GM21423 (cell line): ENCODE data around the gene RAPGEF3.

Source experiments
- ATAC-seq: cut with Tn5 transposase; IDR thresholded peaks from one replicate; pipeline ENCODE4 v1.9.1; 2021; ENCODE audit warnings: mild to moderate bottlenecking, moderate library complexity; ENCODE audit not compliant: unreplicated experiment

RAPGEF3 gene

GRCh38 chr12:47744778-47745436 lies 13.8 kb downstream of the RAPGEF3 start:
- no peak for ATAC-seq

GRCh38 chr12:47744005-47744651 lies 14.6 kb downstream of the RAPGEF3 start:
- ATAC-seq, result no peak

GRCh38 chr12:47743311-47743860 lies 15.3 kb downstream of the RAPGEF3 start:
- no peak for ATAC-seq

GRCh38 chr12:47742253-47742825 lies 16.3 kb downstream of the RAPGEF3 start:
- ATAC-seq, result no peak

- peak; percentile 31 for ATAC-seq
These were observed 17.4 kb downstream of the RAPGEF3 start for GRCh38 chr12:47741340-47741703.

GRCh38 chr12:47740606-47741339 lies 17.9 kb downstream of the RAPGEF3 start:
- peak; percentile 42 for ATAC-seq

GRCh38 chr12:47739979-47740378 lies 18.7 kb downstream of the RAPGEF3 start:
- peak; percentile 66 for ATAC-seq

- ATAC-seq, result no peak
These were observed 19.4 kb downstream of the RAPGEF3 start for GRCh38 chr12:47739297-47739696.

- ATAC-seq, result no peak
These were observed 20.6 kb downstream of the RAPGEF3 start for GRCh38 chr12:47737936-47738594.

GRCh38 chr12:47736877-47737676 lies 21.6 kb downstream of the RAPGEF3 start:
- no peak for ATAC-seq

- ATAC-seq, result no peak
These were observed 22.5 kb downstream of the RAPGEF3 start for GRCh38 chr12:47736216-47736615.

GRCh38 chr12:47735649-47736048 lies 23.0 kb downstream of the RAPGEF3 start:
- no peak for ATAC-seq

GRCh38 chr12:47734725-47735480 lies 23.8 kb downstream of the RAPGEF3 start:
- ATAC-seq, result no peak

- ATAC-seq, result no peak
These were observed 25.5 kb downstream of the RAPGEF3 start for GRCh38 chr12:47733142-47733541.

- no peak for ATAC-seq
These were observed 26.2 kb downstream of the RAPGEF3 start for GRCh38 chr12:47732504-47732903.

- no peak for ATAC-seq
These were observed 27.0 kb downstream of the RAPGEF3 start for GRCh38 chr12:47731723-47732122.

- no peak for ATAC-seq
These were observed 28.3 kb downstream of the RAPGEF3 start for GRCh38 chr12:47730341-47730744.

- no peak for ATAC-seq
These were observed 29.4 kb downstream of the RAPGEF3 start for GRCh38 chr12:47729233-47729632.

- ATAC-seq, result peak; percentile 76
These were observed 32.8 kb downstream of the RAPGEF3 start for GRCh38 chr12:47725893-47726292.
